GM12873 (cell line): ENCODE measurements around the gene USP25.

ENCODE experiments used
- TF ChIP-seq, protein P1 (sequence below): IDR thresholded peaks from 2 replicates; pipeline ENCODE4 v1.5.1; 2012; ENCODE audit warnings: low read depth, mild to moderate bottlenecking, moderate library complexity, low read length, control low read depth; ENCODE audit not compliant: insufficient read depth; ENCODE audit errors: missing control alignments

Gene USP25

DNA sequence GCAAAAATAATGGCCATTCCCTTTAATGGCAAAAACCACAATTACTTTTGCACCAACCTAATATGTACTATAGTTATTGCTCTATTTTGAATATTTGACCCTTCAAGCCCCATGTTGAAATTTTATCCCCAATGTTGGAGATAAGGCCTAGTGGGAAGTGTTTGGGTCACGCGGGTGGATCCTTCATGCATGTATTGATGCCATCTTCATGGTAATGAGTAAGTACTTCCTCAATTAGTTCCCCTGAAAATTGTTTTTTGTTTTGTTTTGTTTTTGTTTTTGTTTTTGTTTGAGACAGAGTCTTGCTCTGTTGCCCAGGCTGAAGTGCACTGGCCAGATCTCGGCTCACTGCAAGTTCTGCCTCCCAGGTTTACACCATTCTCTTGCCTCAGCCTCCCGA, 9.8 kb upstream of the USP25 start:
- TF ChIP-seq, protein P1, sequence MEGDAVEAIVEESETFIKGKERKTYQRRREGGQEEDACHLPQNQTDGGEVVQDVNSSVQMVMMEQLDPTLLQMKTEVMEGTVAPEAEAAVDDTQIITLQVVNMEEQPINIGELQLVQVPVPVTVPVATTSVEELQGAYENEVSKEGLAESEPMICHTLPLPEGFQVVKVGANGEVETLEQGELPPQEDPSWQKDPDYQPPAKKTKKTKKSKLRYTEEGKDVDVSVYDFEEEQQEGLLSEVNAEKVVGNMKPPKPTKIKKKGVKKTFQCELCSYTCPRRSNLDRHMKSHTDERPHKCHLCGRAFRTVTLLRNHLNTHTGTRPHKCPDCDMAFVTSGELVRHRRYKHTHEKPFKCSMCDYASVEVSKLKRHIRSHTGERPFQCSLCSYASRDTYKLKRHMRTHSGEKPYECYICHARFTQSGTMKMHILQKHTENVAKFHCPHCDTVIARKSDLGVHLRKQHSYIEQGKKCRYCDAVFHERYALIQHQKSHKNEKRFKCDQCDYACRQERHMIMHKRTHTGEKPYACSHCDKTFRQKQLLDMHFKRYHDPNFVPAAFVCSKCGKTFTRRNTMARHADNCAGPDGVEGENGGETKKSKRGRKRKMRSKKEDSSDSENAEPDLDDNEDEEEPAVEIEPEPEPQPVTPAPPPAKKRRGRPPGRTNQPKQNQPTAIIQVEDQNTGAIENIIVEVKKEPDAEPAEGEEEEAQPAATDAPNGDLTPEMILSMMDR = no peak

- TF ChIP-seq, protein P1 = no peak
Observed at GRCh38 chr21:15722591-15723324, 7.0 kb upstream of the USP25 start.

DNA sequence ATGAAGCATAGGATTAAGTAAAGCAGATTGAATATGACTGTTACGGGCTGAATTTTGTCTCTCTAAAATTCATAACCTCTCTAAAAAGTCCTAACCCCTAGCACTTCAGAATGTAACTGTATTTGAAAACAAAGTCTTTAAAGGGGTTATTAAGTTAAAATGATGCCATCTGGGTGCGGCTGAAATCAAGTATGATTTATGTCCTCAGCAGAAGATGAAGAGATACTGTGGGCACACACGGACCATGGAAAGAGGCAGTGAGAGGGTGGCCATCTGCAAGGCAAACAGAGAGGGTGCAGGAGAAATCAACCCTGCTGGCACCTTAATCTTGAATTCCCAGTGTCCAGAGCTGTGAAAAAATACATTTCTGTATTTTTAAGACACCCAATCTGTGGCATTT, 3.8 kb upstream of the USP25 start:
- TF ChIP-seq, protein P1 = no peak

DNA sequence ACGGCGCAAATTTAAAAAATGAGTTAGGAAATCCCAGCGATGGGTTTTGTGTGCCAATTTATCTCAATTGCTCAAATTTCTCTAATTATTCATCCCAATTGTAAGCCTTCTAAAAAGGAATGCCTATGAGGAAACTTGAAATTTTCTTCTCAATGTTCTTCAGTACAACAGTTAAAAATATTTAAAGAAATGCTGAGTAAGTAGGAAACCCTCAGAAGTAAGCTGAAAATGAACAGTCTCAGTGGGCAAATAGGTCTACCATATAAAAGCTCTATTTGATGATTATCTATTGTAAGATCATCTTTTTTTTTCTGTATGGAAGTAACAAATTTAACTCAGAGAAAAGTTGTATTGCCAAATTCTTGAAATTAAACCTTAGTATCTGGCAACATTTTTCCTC, 1.7 kb upstream of the USP25 start:
- TF ChIP-seq, protein P1 = no peak

GRCh38 chr21:15729346-15729673, 472 bp upstream of the USP25 start:
- TF ChIP-seq, protein P1 = no peak

DNA sequence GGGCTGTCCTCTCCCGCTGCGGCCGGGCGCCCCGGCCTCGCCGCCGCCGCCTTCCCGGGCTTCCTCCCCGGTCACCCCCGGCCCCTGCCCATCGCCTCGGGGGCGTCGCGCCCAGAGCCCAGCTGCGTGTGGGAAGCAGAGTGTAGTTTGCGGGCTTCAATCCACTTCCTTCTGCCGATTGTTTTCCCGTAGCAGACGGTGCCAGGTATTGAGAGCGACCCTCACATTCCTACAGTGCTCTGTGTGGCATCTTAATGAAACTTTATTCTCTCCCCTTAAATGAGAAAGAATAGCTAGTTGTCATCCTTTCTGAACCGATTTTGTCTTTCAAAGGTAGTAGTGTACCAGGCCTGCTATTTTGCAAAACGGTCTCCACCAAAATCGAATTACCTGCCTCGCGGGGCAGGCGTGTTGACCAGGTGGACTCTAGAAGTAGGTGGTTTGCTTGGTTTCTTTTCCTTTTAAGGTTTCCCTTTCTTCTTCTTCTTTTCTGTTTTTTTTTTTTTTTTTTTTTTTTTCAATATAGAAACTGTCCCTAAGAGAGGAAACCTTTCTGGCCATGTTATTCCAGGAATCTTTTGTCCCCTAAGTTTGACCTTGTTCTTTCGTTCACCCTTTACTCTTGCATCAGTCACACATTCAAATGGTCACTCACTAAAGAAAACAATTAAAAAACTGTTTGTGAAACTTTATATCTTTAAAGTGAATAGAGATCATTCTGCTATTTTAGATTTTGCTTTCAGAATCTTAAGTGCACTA, 881 bp downstream of the USP25 start:
- TF ChIP-seq, protein P1 = no peak

DNA sequence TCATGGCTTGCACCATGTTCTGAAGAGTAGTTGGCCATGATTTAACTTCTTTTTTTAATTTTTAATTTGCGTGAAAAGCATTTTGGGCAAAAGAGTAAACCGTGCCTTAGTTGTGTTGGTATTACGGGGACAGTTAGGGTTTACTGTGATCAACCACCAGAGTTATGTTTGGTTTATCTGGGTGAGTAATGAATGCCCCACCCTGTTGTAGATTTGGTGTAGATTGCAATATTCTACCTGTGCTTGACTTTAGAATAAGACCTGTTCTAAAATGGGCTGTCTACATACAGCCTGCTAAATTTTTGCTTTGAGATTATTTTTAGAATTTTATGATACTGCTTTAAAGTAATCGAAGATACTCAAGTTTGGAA, 1.4 kb downstream of the USP25 start:
- TF ChIP-seq, protein P1 = no peak
